ENCODE data around the gene FMO1. TPM values are rescaled to one million over a fixed set of nuclear protein-coding genes. Genes with fewer than 3 reads are reported as not detected.

Gene FMO1
- total RNA-seq, 1 donor: 0.18 TPM

DNA sequence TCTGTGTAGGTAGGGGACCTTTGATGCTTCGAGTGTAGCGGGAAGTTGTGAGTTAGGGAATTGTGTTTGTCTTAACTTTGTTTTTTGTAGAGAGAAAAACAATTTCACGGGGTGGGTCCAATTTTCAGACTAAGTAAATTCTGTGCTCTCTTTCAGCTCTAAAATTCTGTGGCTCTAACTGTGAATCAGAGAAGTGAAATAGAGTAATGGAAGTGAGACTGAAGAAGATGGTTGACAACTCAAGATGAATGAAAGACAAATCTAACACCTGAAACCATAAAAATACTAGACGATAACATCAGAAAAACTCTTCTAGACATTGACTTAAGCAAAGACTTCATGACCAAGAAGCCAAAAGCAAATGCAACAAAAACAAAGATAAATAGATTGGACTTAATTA, 4.4 kb upstream of the FMO1 start:
- no peak overlapping the region for H3K4me3 ChIP-seq (ENCODE audit: low read depth, low read length)
- no peak for DNase-seq (ENCODE audit: low read depth)
- TF ChIP-seq, protein P1, sequence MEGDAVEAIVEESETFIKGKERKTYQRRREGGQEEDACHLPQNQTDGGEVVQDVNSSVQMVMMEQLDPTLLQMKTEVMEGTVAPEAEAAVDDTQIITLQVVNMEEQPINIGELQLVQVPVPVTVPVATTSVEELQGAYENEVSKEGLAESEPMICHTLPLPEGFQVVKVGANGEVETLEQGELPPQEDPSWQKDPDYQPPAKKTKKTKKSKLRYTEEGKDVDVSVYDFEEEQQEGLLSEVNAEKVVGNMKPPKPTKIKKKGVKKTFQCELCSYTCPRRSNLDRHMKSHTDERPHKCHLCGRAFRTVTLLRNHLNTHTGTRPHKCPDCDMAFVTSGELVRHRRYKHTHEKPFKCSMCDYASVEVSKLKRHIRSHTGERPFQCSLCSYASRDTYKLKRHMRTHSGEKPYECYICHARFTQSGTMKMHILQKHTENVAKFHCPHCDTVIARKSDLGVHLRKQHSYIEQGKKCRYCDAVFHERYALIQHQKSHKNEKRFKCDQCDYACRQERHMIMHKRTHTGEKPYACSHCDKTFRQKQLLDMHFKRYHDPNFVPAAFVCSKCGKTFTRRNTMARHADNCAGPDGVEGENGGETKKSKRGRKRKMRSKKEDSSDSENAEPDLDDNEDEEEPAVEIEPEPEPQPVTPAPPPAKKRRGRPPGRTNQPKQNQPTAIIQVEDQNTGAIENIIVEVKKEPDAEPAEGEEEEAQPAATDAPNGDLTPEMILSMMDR (IDR thresholded peaks at IDR 0.05; ENCODE audit: insufficient read depth, low read length): no peak

DNA sequence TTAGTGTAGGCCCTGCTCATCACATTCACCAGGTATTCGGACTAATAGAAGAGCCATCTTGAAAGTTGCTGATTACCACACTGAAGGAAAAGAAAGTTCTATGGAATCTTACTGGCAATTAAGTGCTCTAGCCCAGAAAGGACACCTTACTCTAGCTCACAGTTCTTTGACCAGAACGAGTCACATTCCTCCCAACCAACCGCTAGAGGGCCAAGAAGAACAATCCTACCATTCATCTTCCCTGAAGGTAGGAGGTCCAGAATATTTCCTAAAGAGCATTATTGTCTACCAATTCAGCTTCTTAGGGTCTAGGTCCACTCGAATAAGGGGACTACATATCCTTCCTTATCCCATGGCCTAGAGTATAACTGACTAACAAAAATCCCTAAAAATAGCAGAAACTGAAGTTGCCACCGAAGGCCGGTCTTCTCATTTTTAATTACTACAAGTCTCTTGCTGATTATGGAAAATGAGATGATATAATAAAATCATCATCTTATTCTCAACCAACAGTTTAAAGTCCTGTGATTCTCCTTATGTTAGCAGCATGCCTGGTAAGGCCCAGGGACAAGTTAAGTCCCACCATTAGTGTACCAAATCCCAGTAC, 2.7 kb upstream of the FMO1 start:
- TF ChIP-seq, protein P1 (IDR thresholded peaks at IDR 0.05; ENCODE audit: insufficient read depth, low read length): peak; percentile 89
- peak; percentile 69 for DNase-seq (ENCODE audit: low read depth)
- H3K4me3 ChIP-seq (ENCODE audit: low read depth, low read length): no peak overlapping the region

DNA sequence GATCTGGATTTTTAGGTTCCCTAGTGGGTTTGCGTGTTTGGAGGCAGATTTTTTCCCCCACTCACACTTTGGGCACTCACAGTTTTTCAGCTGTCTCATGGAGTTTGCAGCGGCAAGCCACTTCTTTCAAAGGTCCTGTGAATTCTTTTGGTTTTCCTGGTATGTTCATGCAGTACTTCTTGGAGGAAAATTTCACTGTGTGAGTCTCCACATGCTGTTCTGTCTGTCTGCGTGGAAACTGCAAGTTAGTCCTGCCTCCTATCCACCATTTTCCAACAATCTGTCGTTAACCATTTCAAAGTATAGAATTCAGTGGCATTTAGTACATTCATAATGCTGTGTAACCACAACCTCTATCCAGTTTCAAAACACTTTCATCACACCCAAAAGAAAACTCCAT, 793 bp upstream of the FMO1 start:
- TF ChIP-seq, protein P1 (IDR thresholded peaks at IDR 0.05; ENCODE audit: insufficient read depth, low read length): no peak
- DNase-seq (ENCODE audit: low read depth): no peak

DNA sequence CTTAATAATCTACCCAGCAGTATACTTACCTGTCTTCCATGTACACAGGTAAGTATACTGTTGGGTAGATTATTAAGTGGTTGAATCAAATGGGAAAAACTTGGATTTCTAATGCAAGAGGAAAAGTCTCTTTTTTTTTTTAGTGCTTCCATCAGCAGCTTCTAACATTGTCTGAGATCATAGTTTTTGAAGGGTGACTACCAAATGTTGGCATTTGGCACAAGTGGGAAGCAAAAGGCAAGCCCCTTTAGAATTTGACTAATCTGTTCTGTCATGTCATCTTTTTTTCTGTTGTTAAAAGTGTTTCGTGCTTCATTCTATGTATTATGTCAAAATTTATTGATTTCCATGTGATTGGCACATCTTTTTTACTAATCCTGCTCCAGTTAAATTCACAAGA, 547 bp downstream of the FMO1 start:
- no peak for DNase-seq (ENCODE audit: low read depth)
- TF ChIP-seq, protein P1 (IDR thresholded peaks at IDR 0.05; ENCODE audit: insufficient read depth, low read length): no peak
- no peak overlapping the region for H3K4me3 ChIP-seq (ENCODE audit: low read depth, low read length)

More for the DNA sequence above, 793 bp upstream of the FMO1 start:
- no peak overlapping the region for H3K4me3 ChIP-seq (ENCODE audit: low read depth, low read length)

DNA sequence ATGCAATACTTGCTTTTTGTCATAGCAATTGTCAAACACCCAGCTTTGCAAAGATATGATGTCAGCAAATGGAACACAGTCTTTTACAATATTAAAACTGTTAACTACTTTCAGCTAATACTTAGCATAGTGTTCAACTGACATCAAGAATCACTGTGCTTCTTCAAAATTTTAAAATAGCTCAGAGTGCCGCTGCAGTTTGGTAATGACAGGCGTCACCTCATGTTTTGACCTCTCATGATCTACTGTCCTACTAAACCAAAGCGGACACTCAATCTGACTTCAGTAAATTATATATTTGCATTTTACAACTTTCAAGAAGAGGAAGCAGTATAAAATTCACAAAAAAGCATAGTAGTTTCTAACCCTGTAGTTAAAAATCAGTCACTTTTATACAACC, 2.0 kb downstream of the FMO1 start:
- DNase-seq (ENCODE audit: low read depth): no peak
- TF ChIP-seq, protein P1 (IDR thresholded peaks at IDR 0.05; ENCODE audit: insufficient read depth, low read length): no peak
- no peak overlapping the region for H3K4me3 ChIP-seq (ENCODE audit: low read depth, low read length)

DNA sequence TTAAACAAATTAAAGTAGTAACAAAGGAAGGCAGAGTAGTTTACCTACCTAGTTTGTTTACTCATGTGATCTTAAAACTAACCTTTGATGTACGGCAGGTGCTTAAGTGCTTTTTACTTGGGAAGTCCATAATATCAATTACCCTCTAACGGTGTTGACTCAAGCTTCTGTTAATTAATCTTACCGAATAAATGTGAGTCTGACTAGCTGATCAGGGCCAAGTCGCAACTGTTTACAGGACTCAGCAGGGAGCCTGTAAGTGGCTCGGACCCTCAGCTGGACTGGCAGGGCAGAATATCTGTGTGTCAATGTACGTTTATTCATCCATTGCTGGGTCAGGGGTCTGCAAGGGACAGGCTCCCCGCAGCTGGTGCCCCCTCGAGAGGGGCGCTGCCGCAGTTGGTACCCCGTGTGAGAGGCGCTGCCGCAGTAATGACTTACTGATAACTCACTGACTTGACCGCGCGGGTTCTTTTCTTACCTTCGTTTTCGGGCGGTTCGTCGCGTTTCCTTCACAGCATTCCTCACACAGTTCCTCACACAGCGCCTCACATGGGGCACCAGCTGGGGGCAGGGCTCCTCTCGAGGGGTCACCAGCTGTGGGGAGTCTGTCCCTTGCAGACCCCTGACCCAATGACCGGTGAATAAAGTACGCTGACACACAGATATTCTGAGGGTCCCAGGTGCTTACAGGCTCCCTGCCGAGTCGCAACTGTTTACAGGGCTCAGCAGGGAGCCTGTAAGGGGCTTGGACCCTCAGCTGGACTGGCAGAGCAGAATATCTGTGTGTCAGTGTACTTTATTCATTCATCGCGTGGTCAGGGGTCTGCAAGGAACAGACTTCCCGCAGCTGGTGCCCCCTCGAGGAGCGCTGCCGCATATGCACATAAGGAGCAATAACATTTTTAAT, 3.0 kb downstream of the FMO1 start:
- peak overlapping the region; percentile 60 for H3K4me3 ChIP-seq (ENCODE audit: low read depth, low read length)
- peak; percentile 12 for DNase-seq (ENCODE audit: low read depth)
- TF ChIP-seq, protein P1 (IDR thresholded peaks at IDR 0.05; ENCODE audit: insufficient read depth, low read length): peak; percentile 68
